Activated T-helper 1 cell treated with Interleukin-2 at 50 U/mL for 16 hours (primary cell): ENCODE data around the gene MSRB1.
"Not testable (repeated sequence)": the region's sequence is repeated elsewhere in the genome, so short reads cannot be mapped to it uniquely, and the experiment has no call there.

Experiments
- DNase-seq: peaks from one replicate; pipeline ENCODE4 v3.0.0-alpha.2; 2020; ENCODE audit warnings: low read depth

The MSRB1 gene

DNA sequence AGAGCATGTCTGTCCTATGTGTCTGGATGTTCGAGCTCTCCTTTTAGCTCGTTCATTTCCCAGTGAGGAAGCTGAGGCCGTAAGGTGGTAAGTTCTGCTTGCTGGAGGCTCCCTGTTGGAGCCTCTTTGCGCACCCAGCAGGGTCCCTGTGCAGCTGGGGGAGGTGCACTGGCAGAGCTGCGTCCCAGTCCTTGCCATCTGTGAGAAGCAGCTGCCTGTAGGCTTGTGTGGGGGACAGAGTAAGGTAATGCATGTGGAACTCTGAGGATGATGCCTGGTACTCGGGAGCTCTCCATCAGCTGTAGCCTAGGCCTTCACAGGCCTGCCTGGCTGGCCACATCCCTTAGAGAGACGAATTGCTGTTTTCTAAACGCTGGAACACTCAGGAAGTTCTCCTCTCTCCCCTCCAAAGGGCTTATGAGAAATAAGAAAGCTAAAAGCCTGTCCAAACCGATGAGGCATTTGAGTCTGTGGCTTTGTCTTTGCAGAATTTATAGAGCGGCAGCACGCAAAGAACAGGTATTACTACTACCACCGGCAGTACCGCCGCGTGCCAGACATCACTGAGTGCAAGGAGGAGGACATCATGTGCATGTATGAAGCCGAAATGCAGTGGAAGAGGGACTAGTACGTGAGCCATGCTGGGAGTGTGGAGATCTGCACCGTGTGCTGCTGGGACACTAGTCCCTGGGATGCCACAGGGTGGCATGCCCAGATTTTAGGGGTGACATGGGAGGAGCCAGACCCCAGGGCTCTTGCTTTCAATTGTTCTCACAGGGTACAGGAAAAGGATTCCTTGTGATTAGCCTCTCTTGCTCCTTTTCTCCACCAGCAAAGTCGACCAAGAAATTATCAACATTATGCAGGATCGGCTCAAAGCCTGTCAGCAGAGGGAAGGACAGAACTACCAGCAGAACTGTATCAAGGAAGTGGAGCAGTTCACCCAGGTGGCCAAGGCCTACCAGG, 17.9 kb upstream of the MSRB1 start:
- DNase-seq, result no peak

DNA sequence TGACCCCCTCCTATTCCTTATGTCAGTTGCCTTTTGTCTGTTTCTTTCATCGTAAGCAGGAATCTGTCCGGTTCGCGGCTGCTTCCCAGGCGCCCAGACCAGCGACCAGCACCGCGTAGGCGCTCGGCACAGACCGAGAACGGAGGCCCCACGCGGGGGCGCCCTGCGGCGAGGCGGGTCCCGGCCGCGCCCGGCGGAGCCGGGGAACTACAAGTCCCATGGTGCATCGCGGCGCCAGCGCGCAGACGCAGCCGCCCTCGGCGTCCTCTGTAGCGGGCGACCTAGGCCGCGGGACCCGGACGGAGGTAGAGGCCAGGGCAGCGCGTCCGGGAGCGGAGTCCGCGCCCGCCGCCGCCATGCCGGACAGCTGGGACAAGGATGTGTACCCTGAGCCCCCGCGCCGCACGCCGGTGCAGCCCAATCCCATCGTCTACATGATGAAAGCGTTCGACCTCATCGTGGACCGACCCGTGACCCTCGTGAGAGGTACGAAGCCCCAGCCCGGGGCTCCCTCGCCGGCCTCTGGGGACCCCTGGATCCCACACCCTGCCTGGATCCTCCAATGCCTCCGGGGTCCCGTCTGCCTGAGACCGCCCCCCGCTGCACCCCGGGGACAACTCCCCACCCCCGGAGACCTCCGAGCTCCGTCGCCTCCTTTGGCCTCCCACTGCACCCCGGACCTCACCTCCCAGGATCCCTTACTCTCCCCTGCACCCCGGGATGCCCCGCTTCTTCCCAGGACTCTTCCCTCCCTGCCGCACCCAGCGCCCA, 16.5 kb upstream of the MSRB1 start, which contains the start of gene NDUFB10:
TSS of gene NDUFB10 (plus strand) at position 270 of the 771 bp plus-strand sequence. CDS start at position 357, 87 bp downstream.
- peak; percentile 88 for DNase-seq

DNA sequence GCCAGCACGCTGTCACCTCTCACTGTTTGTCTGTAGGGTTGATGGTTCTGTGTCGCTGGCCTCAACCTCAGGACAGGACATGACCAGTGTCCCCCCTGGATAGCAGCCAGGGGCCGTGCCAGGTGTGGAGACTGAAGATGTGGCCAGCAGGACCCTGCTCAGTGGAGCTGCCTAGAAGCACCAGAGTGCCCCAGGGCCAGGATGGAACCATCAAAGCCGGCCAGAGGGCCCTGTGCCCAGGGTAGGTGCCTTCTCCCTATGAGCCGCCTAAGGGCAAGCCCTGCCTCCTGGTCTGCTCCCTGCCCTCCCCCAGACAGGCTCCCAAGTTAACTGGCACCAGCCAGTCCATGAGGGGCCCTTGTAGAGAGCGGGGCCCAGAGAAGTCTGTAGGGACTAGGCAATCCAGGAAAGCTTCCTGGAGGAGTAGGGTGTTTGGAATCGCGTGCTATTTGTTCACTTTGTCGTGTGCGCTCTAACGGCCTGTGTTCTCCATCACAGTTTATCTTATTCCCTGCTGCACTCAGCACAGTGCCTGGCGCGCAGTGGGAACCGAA, 15.8 kb upstream of the MSRB1 start:
- no peak for DNase-seq

DNA sequence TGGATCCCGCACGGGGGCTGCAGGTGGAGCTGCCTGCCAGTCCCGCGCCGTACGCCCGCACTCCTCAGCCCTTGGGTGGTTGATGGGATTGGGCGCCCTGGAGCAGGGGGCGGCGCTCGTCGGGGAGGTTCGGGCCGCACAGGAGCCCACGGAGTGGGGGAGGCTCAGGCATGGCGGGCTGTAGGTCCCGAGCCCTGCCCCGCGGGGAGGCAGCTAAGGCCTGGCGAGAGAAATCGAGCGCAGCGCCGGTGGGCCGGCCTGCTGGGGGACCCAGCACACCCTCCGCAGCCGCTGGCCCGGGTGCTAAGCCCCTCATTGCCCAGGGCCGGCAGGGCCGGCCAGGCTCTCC, 15.1 kb upstream of the MSRB1 start:
- not testable (repeated sequence) for DNase-seq

DNA sequence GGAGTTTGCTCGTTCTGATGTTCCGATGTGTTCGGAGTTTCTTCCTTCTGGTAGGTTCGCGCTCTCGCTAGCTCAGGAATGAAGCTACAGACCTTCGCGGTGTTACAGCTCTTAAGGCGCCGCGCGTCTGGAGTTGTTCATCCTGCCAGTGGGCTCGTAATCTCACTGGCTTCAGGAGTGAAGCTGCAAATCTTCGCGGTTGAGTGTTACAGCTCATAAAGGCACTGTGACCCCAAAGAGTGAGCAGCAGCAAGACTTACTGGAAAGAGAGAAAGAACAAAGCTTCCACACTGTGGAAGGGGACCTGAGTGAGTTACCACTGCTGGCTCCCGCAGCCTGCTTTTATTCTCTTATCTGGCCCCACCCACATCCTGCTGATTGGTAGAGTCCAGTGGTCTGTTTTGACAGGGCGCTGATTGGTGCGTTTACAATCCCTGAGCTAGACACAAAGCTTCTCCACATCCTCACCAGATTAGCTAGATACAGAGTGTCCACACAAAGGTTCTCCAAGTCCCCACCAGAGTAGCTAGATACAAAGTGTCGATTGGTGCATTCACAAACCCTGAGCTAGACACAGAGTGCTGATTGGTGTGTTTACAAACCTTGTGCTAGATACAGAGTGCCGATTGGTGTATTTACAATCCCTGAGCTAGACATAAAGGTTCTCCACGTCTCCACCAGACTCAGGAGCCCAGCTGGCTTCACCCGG, 14.6 kb upstream of the MSRB1 start:
- DNase-seq, result not testable (repeated sequence)

DNA sequence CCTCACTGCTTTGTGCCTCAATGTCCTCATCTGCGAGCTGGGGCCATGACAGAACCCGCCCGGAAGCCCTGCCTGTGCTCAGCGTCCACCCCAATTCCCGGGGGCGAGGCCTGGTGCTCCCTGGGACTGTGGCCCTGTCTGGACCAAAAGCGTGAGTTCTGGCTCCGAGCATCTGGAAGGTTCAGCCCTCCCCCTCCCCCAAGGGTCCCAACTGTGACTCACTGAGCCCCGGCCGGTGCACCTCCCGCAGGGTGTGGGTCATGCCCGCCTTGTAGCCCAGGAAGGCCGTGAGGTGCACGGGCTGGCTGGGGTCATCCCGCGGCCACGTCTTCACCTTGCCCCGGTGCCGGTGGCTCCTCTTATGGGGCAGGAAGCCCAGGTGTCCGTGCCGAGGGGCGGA, 10.7 kb upstream of the MSRB1 start:
- no peak for DNase-seq

DNA sequence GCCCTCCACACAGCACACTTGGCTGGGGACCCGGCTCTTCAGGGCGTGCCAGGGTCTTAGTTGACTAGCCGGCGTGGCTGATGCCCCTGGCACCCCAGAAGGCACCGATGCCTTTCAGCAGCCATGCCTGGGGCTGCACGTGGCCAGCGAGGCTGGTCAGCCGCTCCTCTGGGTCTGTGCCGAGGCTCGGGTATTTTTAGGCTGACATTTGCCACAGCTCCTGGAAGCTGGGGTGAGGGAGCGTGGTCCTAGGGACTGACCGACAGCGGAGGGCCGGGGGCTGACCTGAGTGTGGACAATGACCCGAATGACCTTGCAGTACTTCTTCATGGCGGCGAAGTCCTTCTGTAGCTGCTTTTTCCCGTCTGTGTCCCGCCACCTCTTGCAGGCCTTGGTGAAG, 7.6 kb upstream of the MSRB1 start:
- DNase-seq, result no peak

DNA sequence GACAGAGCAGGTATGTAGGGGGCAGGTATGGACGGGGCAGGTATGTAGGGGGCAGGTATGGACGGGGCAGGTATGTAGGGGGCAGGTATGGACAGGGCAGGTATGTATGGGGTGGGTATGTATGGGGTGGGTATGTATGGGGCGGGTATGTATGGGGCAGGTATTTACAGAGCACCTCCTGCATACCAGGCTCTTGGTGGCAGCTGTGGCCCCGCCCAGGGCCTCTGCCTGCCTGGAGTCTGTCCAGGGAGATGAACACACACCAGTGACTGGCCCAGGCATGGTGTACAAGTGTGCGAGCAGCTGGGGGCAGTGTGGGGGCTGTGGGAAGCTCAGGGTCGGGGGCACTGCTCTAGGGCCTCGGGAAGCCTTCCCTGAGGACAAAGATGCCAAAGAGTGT, 7.0 kb upstream of the MSRB1 start:
- DNase-seq, result no peak

DNA sequence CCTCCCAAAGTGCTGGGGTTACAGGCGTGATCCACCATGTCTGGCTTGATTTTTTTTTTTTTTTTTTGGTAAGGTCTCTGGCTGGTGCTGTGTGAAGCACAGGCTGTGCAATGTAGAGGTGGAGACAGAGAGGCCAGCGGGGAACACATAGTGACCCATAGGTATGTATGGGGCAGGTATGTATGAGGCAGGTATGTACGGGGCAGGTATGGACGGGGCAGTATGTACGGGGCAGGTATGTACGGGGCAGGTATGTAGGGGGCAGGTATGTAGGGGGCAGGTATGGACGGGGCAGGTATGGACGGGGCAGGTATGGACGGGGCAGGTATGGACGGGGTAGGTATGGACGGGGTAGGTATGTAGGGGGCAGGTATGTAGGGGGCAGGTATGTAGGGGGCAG, 6.5 kb upstream of the MSRB1 start:
- no peak for DNase-seq

DNA sequence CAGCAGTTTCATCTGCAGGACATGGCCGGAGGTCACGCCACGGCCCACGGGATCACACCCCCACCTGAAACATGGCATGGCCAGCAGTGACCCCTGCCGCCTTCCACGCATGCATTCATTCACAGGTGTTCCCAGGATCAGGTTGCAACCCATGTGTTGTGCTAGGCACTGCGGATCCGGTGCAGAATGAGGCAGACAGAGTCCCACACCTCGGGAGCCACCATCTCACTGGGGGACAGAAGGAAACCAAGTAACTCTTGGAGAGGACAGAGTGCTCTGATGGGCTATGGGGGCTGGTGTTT, 4.3 kb upstream of the MSRB1 start:
- no peak for DNase-seq

DNA sequence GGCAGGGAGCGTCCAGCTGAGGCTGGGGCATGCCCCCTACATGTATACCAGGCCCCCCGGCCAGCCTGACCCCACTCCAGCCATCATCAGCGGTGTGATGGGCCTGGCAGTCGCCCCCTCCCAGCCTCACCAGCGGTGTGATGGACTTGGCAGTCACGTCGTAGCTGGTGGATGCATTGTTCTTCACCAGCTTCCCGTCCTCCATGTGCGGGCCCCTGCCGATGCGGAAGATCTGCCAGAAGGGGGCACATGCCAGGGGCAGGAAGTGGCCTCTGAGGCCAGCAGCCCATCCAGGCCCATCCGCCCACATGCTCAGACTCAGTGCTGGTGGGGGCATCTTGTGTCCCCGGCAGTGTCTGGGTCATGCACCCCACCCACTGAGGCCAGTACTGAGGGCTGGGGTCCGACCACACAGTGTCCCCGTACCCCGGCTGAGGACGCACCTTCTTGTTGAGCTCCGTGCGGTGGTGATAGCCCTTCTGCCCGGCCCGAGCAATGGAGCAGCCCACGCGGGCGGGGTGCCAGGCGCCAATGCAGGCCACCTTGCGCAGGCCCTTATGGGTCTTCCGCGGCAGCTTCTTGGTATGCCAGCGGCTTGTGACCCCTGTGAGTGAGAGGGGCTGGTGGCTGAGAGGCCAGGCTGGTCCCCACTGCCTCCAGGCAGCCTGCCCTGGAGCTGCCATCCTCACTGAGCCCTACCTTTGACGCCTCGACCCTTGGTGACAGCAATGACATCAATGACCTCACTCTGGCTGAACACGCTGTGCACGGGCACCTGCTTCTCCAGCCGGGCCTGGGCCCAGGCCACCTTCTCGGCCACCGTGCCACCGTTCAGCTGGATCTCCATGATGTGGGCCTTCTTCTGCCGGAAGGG, 3.7 kb upstream of the MSRB1 start:
- no peak for DNase-seq

DNA sequence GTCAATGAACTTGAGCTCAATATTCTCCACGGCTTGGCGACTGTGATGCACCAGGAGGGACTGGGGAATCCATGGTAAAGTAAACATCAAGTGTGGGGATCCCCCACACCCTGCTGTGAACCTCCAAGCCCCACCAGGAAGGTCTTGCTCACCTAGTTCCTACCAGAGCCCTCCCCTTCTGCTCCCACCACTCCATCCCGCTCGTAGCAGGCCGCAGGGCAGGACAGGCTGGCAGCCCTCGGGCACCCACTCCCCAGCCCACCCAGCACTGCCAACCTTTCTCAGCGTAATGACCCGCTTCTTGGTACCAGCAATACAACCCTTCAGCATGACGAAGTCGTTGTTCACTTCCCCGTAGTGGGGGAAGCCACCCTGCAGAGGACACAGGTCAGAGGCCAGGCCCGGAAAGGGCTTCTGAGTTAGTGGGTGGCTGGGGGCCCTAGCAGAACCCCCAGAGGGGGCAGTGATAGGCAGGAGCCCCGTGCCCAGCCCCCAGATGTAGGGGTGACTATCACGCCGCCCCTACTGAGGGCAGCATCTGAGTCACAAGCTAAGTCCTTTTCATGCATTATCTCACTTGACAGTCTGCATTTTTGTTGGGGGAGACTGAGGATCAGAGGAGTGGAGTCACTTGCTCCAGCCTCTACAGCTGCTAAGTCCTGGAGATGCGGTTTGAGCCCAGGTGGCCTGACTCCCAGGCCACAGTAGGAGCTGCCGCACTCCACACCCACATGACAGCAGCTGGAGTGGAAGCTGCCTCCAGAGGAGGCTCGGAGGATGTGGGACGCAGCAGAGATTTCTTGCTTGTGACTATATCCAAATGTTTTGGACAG, 2.8 kb upstream of the MSRB1 start:
- no peak for DNase-seq

DNA sequence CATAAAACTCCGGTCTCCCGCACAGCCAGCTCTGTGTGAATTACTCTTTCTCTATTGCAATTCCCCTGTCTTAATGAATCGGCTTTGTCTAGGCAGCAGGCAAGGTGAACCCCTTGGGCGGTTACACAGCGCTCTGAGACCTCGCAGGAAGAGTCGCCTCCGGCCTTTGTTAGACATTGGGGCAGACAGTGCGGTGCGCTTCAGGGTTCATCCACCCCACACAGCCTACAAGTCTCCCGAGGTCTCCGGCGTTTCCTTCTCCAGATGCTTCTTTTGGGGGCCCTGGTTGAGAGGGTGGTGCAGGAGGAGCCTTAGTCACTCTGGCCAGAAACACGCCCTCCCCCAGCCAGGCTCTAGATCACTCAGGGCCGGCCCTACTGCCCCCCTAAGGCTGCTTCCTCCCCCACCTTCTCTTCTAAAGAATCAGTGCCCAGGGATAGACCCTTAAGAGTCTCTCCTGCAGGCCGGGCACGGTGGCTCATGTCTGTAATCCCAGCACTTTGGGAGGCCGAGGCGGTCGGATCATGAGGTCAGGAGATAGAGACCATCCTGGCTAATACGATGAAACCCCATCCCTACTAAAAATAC, 1.7 kb upstream of the MSRB1 start:
- no peak for DNase-seq

DNA sequence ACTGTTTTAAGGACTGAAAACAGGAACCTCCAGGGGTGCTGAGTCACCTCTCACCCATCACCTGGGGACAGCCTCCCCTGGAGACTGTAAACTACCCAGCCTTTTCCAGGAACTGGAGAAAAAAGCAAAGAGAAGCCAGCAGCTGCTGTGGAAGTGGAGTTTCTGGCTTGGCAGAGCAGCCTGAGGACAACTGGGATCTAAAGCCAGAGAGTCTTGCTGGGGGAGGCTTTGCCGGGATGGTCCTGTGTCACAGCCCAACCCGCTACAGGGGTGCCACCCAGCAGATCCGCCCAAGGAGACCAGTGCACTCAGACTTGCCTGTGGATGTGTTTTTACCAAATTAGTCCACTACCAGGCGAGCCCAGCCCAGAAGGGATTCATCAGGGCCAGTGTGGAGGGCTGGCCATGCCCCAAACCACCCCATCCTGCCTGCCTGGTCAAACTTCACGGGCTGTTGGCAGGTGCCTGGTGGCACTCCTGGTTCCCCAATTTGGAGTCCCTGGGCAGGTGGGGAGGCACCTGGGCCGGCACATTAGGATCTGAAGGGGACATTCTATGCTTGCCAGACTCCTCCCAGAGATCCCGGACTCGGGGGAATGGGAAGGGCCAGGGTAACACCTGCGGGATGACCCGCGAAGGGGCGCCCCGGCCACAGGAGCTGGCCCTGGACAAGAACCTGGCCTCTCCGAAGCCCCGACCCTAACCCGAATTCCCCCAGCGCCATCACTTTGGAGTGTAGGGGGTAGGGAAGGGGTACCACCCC, 771 bp downstream of the MSRB1 start:
- DNase-seq, result no peak

DNA sequence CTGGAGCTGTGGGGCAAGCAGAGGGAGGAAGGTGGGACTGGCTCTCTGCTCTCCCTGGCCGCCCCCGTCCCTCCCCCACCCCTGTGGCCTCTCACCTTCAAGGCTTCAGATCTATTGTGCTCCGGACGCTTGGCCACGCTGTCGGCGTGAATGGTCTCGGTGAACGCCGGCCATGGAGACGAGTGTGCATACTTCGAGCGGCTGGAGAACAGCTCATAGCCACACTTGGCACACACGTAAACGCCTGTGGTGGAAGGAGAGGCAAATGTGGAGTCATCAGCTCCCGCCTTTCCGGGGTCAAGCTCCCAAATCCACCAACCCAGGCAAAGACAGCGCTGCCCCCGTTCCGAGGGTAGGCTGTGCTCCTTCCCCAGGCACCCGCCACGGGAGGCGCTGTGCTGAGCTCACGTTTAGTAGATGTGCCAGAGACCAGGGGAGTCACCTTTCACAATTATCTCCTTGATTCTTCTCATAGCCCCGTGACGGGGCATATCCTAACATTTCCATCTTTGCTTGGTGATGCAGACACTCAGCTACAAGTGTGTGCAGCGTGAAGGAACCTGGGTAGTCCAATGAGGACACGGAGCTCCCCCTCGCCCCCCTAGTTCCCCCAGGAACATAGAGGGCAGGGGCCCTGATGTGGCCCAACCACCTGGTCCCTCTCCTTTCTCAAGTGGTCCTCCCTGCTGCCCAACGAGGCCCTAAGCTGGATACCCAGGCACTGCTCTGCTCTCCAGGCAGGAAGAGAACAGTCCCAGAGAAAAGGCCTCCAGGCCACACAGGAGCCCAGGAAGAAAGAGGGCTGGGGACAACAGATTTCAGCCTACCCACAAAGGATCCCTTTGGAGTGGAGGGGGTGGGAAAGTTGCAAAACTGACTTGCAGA, 1.6 kb downstream of the MSRB1 start:
- no peak for DNase-seq

DNA sequence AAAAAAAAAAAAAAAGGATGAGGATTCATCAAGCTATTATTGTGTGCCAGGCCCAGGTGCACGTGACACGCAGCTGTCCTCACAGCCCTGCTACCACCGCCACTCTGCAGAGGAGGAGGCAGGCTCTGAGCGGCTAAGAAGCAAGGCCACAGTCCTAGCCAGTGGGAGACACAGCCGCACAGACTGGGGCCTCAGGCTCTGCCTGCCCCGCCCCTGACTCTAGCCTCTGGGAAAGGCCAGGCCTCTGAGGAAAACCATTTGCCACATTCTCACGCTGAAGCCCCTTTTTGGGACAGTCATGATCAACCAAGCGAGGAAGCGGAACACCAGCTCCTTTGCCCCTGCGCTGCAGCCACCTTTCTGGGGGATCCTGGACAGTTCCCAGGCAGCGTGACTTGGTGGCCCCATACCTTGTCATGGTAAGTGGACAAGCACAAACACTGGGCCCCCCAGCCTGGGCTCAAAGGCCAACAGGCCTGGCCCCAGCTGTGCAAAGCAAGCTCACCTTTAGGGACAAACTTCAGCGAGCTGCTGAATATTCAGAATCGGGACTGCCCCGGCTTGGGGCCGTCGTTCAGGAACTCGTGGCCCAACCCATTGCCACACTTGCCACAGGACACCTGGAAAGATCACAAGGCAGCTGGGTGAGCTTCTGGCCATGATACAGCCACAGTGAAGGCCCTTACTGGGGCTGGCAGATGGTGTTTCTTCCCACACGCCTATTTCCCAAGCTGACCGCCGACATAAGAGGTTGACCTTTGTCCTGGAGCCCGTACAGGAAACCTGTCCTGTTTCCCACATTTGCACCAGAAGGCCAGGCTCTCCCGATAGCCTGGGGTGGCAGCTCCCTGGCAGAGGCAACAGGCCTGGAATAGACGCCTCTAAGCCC, 2.5 kb downstream of the MSRB1 start:
- no peak for DNase-seq

DNA sequence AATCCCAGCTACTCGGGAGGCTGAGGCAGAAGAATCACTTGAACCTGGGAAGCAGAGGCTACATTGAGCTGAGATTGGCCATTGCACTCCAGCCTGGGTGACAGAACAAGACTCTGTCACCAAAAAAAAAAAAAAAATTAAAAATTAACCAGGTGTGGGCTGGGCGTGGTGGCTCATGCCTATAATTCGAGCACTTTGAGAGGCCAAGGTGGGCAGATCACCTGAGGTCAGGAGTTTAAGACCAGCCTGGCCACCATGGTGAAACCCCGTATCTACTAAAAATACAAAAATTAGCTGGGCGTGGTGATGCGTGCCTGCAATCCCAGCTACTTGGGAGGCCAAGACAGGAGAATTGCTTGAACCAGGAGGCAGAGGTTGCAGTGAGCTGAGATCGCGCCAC, 3.2 kb downstream of the MSRB1 start:
- not testable (repeated sequence) for DNase-seq
